ENCODE data around the gene KAZN.

Gene KAZN

DNA sequence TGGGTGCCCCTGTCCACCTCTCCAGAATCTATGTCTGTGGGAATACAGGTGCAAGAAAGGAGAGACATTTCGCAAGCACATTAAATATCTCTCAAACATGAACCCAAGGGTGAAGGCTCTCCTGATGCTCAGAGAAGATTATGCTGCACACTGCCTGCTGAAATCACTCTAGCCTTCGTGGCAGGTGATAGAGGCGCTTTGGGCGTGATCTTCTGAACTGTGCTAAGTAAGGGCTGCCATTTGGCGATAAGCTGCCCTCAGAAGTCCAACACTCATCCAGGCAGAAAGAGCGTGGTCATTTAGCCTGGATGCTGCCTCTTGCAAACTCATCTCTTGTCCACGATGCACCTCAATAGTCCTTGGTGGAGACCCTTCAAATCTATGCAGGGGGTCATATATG is 241.9 kb downstream of the KAZN start:
- no peak for DNase-seq

- no peak for DNase-seq
Observed at GRCh38 chr1:14841456-14841855, 243.0 kb downstream of the KAZN start.

DNA sequence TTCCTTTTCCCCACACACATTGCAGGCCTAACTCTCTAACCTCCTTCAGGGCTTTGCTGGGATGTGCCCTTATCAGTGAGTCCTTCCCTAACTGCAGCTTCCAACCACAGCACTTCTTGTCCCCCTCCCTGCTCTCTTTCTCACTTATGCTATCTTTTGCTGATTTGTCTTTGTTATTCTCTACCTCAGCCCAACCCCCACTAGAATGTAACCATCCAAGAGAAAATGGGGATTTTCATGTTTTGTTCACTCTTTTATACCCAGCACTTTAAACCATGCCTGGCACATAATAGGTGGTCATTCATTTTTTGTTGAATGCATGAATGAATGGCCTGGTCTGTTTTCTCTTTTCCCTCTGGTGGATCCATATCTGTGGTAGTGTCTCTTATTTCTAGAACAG is 243.5 kb downstream of the KAZN start:
- DNase-seq: no peak

- no peak for DNase-seq
Observed at GRCh38 chr1:14842361-14842760, 243.9 kb downstream of the KAZN start.

DNA sequence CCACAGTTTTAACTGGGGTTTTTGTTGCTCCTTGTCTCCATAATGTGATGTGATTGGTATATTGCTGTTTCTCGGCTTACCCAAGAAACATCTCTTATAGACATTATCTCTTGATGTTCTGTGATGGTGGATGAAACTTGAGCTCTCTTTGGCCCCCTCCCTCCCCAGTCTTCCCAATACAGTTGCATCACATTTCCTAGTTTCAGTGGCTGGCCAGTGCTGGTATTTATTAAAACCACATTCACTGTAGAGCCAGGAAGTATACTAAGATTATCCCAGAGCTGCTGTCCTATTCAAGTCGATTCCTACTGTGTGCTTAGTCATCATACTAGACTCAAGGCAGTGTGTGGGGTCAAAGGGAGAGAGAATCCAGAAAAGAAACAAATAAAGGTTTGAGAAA is 244.4 kb downstream of the KAZN start:
- no peak for DNase-seq

- no peak for DNase-seq
Observed at GRCh38 chr1:14843525-14843924, 245.0 kb downstream of the KAZN start.

GRCh38 chr1:14844356-14844755 is 245.9 kb downstream of the KAZN start:
- DNase-seq: no peak

GRCh38 chr1:14844923-14845617 is 246.6 kb downstream of the KAZN start:
- DNase-seq: no peak

GRCh38 chr1:14845851-14846250 is 247.4 kb downstream of the KAZN start:
- DNase-seq: no peak

DNA sequence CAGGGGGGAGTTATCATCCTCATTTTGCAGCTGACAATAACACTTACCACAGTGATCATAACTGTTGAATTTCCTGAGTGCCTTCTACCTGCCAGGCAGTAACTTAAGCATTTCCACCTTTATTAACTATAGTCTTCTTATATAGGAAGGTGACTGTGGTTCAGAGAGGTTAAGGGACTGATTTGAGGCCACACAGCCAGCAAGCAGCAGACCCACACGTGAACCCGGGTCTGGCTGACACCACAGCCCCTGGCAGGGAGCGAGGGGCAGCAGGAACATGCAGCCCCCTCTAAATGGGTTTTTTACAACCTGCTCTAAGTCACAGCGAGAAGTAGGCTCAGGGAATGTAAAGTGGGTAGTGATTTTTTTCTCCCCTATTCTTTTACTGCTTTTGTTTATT is 248.2 kb downstream of the KAZN start:
- DNase-seq: no peak

- DNase-seq: no peak
Observed at GRCh38 chr1:14848203-14848602, 249.7 kb downstream of the KAZN start.

GRCh38 chr1:14848625-14849024 is 250.1 kb downstream of the KAZN start:
- DNase-seq: no peak

DNA sequence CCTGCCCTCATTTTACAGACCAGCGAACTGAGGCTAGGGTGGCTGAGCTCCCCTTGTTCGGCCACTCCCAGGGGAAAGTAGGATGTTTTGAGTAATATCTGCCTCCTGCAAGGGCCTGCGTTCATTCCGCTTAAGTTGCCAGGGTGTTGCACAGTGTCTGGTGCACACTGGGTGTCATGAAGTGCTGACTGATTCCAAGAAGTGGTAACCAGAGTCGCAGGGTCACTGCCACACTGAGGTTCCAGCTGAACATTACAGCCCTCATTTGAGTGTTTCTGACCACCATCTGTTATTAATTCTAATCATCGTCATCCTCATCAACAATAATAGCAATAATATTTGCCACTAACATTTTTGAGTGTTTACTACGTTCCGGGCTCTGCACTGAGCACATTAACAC is 250.6 kb downstream of the KAZN start:
- DNase-seq: no peak

- DNase-seq: no peak
Observed at GRCh38 chr1:14850563-14850962, 252.1 kb downstream of the KAZN start.

- DNase-seq: no peak
Observed at GRCh38 chr1:14851760-14852159, 253.3 kb downstream of the KAZN start.

- no peak for DNase-seq
Observed at GRCh38 chr1:14852291-14852690, 253.8 kb downstream of the KAZN start.

GRCh38 chr1:14853518-14853917 is 255.0 kb downstream of the KAZN start:
- DNase-seq: no peak

DNA sequence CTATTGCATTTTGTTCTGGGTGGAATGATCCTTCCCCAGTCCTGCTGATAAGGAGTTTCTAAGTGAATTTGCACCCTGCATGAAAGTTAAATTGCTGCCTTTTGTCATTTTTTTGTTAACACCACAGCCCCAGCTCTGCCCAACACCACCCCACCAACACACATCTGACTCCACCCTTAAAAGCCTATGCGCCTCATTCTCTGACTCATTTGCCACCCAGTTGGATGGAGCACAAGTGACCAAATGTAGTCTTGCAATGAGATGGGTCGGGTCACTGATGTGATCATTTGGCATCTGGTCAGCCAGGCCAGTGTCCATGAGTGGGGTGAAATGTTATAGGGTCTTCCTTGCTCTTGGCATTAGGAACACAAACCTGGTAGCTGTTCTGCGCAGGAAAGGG is 256.8 kb downstream of the KAZN start:
- no peak for DNase-seq

DNA sequence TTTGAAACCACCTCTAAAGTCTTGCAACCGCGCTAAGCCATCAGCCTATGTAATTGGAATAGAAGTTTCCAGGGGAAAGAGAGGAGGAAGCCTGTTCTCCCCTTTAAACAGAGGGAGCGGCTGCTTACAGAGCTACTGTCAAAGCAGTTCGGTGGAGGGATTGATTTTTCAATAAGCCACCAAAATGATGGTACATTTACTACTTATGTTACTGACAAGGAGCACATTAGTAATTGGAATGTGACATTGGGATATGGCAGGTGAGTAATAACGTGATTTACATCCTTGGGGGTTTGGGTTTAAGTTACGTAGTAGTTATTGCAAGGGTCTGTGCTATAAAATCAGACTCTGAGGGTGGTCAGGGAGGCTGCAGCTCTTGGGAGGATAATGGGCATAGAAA is 257.3 kb downstream of the KAZN start:
- DNase-seq: no peak

- DNase-seq: no peak
Observed at GRCh38 chr1:14857436-14858195, 259.1 kb downstream of the KAZN start.

GRCh38 chr1:14862114-14862771 is 263.8 kb downstream of the KAZN start:
- no peak for DNase-seq

DNA sequence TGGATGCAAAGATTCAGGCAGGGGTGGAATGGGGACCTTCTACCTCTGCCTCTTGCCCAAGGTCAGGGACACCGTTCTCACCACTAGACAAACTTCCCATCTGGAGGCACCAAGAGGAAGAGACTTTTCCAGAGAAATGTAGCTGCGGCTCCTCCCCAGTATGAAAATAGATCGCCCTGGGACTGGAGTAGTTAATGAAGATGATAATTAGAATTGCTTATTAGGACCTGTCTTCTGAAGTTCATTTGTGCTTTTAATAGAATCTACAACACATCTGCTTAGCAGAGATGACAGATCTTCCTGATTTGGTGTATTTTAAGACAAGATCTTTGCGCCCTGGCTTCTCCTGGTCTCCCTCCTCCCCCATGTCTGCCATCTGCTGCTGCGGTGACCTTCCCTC is 266.6 kb downstream of the KAZN start:
- no peak for DNase-seq

DNA sequence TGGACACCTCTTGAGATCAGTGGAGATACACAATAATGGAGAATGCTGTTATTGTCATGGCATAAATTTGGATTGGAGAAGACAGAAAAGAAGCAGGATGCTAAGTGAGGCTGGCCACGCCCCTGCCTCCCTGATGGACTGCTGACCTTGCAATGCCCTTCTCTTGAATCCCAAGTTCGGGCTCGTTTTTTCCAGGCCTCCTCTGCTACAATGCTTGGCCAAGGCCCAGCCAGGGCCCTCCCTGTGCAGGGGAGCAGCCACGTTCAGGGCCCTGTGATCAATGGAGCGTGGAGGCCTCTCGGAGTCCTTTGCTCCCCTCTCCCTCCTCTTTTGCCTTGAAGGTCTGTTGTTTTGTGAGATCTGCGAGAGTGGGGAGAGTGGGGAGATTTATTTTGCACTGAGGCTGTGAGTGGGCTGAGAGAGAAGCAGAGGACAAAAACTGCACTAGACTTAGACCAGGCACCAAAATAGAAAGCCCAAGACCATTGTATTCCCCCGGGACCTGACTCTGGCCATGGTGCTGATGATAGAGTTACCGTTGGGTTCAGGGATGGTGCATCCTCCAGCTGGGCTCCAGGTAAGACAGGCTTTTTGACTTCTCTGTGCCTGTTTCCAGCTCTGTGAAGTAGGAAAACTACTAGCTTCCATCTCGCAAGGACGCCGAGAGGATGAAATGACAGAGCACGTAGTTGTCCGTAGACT is 268.6 kb downstream of the KAZN start:
- no peak for DNase-seq

DNA sequence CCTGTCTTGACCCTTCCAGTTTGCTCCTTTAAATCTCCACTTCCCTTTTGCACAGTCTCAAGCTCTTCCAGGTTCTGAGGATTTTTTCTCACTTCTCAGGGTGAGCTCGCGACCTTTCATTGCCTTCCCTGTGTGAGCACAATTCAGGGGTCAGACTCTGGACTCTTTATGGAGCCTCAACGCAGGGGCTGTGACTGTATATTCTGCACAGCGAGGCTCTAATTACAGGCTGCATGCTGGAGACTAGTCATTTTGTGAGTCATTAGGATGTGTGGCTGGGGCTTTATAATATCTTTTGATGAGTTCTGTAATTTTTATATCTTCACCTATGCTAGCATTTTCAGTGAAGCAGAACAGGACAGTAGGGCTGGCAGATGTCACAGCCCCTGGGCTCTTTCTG is 270.7 kb downstream of the KAZN start:
- no peak for DNase-seq
